SKM-1 treated with dmso at 0.1 percent for 144 hours (cell line): ENCODE results near the gene ANKMY1.

Experiments
- DNase-seq: peaks from one replicate; lab custom pipeline; 2025; ENCODE audit not compliant: unreplicated experiment; lab: John Stamatoyannopoulos, UW

Gene ANKMY1

DNA sequence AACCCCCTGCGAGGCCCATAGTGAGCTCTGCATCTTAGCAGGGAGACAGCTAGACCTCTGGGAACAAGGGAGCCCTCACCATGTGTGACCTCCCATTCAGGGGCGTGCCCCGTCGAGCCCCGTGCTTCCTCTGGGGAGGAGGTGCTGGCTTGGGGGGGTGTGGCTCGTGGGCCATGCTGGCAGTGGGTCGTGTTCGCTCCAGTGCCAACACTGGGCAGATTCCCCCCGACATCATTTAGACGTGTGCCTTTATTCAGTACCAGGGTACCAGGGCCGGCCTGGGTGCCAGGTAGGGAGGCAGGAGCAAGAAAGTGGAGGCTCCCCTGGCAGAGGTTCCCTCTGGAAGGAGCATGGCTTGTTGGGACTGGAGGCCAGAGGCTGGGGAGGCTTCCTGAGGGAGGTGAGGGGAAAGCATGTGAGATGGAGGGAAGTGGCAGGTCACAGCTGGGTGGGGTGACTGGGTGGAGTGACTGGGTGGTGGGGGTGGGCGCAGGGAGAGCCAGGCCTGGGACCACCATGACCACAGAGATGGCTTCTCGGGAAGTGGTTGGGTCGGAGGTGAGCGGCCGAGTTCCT is 107.2 kb downstream of the ANKMY1 start:
- no peak for DNase-seq

DNA sequence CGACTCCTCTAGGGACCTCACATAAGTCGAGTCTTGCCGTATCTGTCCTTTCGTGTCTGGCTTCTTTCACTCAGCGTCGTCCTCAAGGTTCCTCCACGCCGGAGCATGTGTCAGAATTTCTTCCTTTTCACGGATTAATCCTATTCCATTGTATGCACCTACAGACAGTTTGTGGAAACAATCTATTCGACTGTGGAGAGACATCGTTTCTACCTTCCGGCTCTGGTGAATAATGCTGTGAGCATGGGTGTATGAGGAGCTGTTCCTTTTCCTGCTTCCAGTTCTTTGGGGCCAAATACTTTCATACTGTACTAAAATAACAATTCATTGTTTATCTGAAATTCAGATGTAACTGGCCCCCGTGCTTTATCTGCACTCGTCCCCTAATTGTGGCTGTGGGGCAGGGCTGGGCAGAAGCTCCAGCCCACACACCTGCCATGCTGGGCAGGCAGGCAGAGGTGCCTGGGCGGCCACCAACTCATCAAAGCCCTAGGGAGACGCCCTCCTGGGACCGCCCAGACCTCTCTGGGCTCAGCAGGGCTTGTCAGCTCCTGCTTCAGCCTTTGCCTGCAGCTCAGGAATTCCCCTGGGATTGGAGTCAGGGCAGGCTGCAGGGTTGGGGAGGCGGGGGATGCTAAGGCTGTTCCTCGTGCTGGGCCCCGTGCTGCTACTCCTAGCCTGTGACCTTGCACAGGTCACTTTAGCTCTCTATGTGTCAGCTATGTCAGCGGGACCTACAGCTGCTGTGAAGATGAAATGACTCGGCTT is 107.8 kb downstream of the ANKMY1 start:
- DNase-seq, result no peak

DNA sequence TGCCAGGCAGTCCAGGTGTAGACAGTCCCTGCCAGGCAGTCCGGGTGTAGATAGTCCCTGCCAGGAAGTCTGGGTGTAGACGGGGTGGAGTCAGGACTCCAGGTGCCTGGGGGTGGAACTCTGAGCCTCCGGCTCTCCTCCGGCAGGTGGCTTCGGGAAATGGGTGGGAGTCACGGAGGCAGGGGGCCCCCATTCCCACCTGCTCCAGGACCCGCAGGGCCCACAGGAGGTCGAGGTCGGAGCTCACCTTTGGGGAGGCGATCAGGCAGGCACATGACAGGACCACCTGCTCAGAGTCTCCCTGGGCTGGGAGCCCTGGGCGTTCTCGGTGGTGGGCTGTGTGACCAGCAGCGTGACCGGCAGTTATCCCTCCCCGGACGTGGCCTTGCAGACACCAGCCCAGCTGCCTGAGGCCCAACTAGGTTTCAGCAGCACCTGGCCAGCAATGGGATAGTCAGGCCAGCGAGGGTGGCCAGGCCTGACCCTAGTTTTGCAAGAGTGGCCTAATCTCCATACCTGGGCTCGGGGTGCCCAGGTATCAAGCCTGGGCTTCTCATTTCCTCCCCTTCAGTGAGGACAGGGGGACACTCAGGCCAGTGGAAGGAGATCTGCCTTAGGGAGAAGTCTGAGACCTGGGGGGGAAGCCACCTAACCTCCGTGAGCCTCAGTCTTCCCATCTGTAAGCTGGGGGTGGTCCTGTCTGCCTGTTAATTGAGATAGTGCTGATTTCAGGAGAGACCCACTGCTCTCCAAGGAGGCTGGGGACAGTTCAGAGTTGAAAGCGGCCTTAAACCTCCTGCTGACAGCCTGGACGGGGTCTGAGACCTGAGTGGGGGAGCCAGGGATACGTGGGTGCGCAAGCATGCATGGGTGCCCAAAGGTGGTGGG is 109.2 kb downstream of the ANKMY1 start:
- DNase-seq, result no peak

DNA sequence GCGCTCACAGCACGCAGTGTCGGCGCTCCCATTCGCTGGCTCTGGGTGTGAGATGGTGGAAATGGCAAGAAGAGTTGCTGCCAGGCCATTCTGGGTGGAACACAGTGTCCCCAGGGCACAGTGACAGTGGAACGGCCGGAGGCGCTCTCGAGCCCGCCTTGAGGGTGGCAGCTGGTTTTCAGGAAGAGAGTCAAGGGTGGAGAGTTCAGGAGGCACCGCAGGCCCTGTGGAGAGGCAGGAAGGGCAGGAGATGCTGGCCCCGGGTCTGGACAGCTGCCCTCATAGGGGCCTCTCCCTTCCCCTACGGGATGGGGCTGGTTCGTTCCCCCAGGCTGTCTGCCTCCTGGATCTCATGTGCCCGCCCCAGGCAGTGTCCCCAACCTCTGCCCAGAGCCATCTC is 109.9 kb downstream of the ANKMY1 start:
- no peak for DNase-seq

DNA sequence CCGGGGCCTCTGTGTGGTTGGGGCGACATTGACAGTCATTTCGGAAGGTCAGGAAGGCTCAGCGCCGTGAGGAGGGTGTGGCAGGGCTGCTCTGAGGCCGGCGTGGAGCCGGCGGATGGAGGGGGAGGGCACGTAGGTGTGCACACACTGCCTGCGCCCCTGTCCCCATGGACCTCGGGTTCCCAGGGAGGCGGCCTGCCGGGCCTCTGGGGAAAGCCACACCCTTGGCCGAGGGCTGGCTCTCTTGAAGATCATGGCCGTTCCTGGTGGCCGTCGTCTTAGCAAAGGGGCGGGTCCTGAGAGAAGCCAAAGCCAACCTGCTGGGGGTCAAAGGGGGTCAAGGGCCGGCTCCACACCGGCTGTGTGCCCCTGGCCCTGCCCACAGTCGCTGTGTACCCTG is 110.5 kb downstream of the ANKMY1 start:
- no peak for DNase-seq

DNA sequence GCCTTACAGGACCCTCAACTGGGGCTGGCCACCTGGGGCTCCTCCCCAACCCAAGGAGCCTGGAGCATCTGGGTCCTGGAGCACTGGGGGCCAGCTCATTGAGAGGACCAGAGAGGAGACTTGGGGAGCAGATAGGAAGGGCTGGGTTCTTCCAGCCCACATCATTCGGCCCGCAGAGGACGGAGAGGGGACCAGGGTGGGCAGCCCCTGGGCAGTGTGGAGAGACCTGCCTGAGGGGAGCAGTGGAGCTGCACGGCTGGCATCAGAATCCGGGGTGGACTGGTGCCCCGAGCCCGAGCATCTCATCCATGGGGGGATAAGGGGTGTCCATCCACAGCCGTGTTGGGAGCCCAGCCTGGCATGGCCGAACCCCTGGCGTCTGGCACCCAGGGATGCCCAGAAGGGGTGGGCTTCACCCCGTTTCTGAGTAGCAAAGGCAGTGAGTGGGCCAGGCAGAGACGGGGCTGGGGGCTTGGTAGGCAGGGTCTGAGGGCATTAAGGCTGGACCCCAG is 111.1 kb downstream of the ANKMY1 start:
- no peak for DNase-seq

DNA sequence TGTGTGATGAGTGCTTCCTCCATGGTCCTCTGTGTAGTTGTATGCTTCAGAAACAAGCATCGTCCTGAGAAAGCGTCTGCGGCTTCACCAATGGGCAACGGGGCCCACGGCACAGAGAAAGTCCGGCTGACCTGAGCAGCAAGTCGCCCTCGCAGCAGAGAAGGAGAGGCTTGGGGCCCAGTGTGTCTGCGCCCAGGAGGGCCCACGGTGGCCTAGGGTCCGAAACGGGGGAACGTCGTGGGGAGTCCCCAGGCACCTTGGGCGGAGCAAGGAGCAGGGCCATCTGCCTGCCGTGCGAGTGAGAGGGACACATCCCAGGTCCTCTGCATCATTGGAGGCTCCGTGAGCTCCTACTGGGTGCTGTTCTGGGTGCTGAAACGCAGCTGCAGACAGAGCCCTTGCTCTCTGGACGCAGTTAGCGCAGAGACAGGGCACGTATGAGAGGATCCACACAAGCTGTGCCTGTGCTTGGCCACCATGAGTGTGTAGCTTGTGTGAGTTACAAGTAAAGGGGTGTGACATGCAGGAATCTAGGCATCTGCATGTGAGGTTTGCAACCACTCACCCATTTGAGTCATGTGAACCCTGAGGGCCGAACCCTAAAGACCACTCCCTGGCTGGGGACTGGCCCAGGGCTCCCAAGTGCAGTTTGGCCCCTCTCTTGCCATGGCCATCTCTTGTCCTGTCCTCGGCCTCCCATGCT is 111.7 kb downstream of the ANKMY1 start:
- DNase-seq, result no peak

DNA sequence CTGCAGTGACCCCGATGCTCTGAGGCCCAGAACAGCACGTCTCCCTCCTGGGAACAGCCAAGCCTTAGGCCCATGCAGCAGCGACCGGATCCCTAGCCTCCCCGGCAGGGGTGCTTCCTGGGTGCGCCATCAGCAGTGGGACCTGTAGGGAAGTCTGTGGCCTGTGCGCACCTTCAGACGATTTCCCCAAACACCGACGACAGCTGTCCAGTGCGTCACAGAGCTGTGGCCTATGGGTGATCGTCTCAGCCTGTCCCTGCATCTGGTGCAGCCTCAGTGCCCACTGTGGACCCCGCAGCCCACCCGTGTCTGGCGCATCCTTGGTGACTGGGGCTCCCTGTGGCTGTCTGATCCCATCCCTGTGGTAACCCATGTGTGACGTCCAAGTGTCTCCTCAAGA is 113.3 kb downstream of the ANKMY1 start:
- no peak for DNase-seq

DNA sequence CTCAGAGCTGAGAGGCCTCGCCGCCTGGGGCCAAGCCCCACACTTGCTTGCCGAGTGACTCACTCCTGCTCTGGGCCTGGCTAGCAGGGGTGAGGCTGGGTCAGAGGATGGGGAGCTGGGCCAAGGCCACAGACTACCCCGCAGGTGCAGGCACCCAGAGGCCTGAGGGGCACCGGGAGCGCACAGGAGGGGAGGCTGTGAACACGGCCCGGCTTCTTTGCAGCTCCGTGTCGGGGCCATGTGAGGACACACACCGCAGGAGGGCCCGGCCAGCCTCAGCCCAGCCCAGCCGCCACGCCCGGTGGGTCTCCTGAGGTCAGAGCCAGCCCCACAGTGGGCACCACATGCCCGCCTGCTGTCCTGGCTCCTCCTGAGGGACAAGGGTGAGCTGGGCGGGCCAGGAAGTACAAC is 113.9 kb downstream of the ANKMY1 start:
- DNase-seq, result no peak

DNA sequence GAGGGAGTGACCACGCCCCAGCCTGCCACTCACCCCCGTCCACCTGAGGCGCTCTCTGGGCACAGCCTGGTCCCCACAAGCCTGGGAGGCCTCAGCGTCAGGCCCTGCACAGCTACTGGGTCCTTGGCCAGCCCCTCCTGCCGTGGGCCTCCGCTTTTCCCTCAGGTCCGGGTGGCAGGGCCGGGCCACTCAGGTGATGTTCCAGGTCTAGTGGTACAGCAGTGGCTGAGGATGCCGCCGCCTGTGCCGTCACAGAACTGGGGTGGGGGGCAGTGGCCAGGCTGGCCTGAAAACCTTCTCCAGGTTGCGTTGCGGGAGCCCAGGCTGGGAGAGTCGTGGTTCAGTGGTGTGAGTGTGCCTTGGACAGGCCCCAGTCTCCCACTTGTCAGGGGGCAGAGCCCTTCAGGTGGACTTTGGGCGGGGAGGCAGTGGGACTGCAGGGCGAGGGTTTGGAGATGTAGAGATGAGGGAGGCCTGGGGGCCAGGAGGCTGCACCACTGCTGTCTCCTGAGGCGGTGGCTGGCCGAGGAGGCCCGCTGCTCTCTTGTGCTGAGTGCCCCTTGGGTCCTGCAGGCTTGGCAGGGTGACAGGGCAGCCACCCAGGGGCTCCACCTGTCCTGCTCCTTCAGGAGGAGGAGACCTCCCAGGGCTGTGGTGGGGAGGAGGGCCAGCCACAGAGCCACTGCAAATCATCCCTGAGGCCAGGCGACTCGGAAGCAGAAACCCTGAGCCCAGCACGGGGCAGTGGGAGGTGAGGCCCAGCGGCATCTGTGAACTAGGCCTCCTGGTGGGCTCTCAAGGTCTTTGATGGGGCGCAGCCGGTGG is 114.7 kb downstream of the ANKMY1 start:
- DNase-seq, result no peak

DNA sequence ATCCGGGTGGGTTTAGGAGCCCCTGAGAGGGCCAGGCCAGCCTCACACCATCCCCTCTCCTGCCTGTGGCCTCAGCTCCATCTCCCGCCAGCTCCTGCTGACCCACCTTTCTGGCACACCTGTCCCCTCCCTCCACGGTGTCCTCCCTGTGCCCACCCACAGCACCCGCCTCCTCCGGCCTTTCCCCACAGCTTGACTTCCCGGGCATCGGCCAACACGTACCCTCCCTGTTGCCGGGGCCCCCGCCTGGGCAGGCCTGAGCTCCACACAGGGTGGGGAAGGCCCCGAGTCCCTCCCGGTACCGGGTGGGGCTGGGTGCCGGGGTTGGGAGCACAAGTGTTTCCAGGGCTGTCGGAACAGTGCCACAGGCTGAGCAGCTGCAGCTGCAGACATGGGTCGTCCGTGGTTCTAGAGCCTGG is 115.8 kb downstream of the ANKMY1 start:
- DNase-seq, result no peak

DNA sequence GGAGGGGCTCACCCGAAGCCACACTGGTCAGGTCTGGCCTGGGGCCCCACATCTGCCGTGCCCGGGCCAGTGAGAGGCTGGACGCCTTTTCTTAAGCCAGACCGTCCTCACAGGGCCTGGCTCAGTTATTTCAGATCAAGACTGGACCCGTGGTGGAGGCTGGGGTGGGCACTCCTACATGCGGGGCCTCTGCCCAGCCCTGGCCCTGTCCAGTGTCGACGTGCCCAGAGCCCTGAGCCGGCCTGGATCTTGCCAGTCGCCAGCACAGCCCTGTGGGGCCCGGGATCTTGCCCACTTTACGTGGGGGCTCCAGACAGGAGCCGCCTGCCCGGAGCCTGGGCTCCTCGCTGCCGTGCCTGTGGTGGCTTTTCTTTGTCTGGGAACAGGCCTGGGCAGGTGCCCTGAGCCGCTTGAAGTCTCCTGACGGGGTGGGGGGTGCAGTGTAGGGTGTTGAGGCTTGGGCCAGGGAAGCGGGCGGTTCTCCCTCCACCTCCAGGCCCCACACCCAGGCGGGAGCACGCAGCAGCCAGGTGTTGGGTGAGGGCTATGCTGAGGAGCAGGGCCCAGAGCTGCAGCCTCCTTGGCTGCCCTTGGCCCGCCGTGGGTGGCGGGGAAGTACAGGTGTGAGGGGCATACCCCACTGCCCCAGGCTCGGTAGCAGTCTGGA is 116.3 kb downstream of the ANKMY1 start:
- no peak for DNase-seq

DNA sequence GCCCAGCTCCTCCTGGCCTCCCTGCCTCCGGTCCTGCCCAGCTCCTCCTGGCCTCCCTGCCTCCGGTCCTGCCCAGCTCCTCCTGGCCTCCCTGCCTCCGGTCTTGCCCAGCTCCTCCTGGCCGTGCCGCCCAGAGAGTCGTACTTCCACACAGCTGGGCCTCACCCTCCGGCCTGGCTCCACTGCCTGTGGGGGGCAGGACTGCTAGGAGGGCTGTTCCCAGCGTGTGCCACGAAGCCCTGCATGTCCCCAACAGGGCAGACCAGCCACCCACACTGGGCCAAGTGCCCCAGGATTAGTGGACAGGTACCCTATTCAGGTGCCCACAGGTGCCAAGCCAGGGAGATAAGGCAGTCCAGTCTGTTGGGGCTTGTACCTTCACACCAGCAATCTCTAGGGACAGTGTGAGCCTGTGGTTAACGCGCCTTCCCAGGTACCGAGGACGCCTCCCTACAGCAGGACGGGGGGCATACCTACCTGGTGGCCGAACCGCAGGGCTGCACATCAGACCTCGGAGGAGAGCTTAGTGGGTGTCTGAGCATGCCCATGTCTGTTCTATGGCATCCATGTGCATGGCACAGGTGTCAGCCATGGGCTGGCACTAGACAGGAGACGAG is 117.0 kb downstream of the ANKMY1 start:
- DNase-seq, result no peak

DNA sequence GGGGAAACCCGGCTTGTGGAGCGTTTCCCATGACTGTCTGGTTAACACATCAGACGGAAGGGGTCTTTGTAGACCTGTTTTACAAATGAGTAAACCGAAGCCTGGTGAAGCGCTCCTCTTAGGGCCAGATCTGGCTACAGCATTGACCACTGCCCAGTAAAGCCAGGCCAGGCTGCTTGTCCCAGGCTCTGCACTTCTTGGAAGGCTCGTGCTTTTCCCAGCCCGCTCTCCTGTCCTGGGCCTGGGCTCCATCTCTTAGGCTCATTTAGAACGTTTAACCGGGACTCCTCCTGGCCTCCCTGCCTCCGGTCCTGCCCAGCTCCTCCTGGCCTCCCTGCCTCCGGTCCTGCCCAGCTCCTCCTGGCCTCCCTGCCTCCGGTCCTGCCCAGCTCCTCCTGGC is 117.5 kb downstream of the ANKMY1 start:
- DNase-seq, result no peak

DNA sequence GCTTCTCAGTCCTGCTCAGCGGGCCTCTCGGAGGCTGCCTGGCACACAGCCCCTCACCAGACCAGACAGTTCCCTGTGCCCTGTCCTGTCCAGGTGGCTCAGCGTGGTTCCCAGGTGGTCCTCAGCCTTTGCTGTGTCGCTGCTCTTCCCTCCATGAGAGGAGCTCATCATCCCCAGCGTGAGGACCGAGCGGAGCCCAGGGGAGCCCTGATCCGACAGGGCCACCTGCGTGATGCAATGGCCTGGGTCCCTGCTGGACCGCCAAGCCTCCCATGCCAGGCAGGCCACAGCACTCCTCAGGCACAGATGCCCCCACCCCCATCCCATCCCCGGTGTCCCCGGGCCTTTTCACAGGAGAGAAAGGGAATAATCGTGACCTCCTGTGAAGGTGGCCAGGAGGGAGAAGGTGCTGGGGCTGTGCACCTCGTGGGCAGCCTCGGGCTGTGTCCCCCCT is 118.1 kb downstream of the ANKMY1 start:
- DNase-seq, result no peak

DNA sequence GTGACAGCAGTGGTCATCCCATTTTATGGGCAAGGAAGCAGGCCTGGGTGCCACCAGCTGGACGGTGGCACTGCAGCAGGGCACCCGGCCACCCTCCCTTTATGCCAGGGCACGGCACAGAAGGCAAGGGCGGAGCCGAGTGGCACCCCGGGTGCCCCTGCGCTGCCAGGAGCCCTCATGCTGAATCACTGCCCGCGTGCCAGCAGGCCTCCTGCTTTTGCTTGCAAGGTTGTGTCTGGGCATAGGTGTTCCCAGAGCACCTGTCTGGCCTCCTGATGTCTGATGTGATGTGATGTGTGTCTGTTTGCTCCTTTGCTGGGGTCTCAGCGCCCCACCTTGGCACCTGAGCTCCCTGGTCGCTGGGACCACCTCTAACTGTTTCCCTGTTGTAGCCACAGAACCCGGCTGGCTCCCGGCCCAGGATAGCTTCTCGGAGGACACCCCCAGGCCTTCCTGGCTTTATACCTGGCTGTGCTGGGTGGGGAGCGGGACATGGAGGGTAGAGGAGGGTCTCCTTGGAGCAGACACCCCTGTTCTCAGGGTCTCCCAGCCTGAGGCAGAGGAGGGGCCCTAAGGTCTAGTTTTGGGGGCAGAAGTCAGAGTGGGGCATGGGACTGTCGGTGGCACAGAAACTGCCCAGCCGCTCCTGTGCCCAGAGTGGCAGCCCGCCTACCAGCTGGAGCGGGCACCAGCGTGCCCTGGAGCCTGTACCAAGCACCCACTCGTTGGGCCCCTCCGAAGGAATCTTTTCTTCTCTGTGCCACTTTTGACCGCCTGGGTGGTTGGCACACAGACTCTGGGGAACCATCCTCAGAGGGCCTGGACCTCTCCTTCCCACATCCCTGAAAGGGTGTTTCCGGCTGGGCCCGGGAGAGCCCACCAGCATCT is 118.7 kb downstream of the ANKMY1 start:
- no peak for DNase-seq

DNA sequence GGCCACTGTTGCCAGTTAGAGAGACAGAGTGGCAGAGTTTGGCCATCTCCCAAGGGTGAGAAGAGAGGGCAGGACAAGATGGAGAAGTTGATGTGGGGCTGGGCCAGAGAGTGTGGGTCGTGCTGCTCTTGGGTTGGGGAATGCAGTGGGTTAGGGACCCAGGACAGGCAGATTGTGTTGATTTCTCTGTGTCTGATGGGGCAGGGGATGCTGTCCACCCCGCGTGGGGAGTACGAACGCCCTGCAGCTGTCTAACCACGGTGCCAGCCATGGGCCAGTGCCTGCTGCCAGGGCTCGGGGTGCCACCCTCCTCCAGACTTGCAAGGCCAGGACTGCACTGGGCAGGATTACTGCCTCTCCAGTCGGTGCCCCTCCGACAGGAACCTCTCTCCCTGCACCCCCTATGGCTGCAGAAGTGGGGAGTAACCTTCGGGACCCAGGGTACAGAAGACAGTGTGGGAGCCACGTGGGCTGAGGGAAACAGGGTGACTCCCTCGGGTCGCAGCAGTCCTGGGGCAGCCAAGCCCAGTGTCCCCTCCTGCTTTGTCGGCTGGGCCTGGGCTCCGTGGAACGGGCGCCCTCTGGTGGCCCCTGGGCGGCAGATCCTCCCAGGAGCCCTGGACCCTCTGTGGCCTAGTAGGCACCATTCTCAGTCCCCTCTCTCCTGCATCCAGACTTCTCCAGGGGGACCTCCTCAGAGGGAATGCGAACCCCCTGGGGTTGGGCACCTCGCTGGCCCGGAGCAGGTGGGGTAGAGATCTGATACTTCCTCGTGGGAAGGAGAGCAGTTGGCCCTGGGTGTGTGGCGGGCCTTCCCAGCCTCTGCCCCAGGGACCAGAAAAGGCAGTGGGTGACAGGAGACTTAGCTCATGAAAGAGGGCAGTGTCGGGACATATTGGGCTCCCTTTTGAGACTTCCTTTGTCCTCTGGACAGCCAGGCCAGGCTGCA is 119.7 kb downstream of the ANKMY1 start:
- DNase-seq, result peak; percentile 28
